CD4-positive, alpha-beta T cell (primary cell): Measurements from ENCODE around the gene AFAP1L1. TPM values are rescaled to one million over a fixed set of nuclear protein-coding genes. Genes with fewer than 3 reads are reported as not detected.

Experiments used
- ATAC-seq: fragments of 200-7000 bp; cut with Tn5 transposase; one replicate; pipeline ENCODE4 v1.10.0; 2022; ENCODE audit warnings: mild to moderate bottlenecking; ENCODE audit not compliant: poor library complexity
- CTCF ChIA-PET: fragments of 350-600 bp; sonication (Branson Sonifier 250); formaldehyde crosslinking; loops from one replicate; lab custom pipeline; 2021; ENCODE audit warnings: antibody characterized with exemption, inconsistent platforms; lab: Charles Lee
- POLR2A ChIA-PET: fragments of 350-600 bp; sonication (Branson Sonifier 250); formaldehyde crosslinking; loops from one replicate; lab custom pipeline; 2021; ENCODE audit warnings: antibody characterized with exemption, inconsistent platforms; lab: Charles Lee
- DNase-seq, 14 experiments: peaks; one replicate each; pipeline ENCODE4 v3.0.0-alpha.2; 2013 to 2020; ENCODE audit warnings: mixed read lengths in 2 of 14
- H3K27ac ChIP-seq, 2 donors: one replicate each; pipeline versions ENCODE4 v1.5.1 to v1.7.0; 2013; ENCODE audit warnings: low read length in 2 of 2, low read depth in 1 of 2, mild to moderate bottlenecking in 1 of 2
- H3K27me3 ChIP-seq, 2 experiments: 1 replicate in 1 of 2; 2 replicates in 1 of 2; pipeline versions ENCODE4 v1.6.1 to v1.7.0; 2013; ENCODE audit warnings: low read length in 2 of 2, control low read depth in 1 of 2, mild to moderate bottlenecking in 1 of 2, moderate library complexity in 1 of 2; ENCODE audit not compliant: insufficient read depth in 2 of 2, control insufficient read depth in 1 of 2
- H3K36me3 ChIP-seq: one replicate; pipeline ENCODE4 v1.6.1; 2013; ENCODE audit warnings: low read length, control low read depth; ENCODE audit not compliant: insufficient read depth
- H3K4me1 ChIP-seq: one replicate; pipeline ENCODE4 v1.6.1; 2013; ENCODE audit warnings: low read length, control low read depth; ENCODE audit not compliant: insufficient read depth
- H3K4me3 ChIP-seq: one replicate; pipeline ENCODE4 v1.5.1; 2013; ENCODE audit warnings: mild to moderate bottlenecking, low read length, moderate library complexity
- H3K9me3 ChIP-seq, 2 experiments: 1 replicate in 1 of 2; 2 replicates in 1 of 2; pipeline versions ENCODE4 v1.6.1 to v1.7.0; 2013; ENCODE audit warnings: low read length in 2 of 2, mild to moderate bottlenecking in 2 of 2, control low read depth in 1 of 2, moderate library complexity in 1 of 2; ENCODE audit not compliant: control insufficient read depth in 1 of 2, insufficient read depth in 1 of 2
- H3K27ac Mint-ChIP-seq: one replicate; pipeline ENCODE4 v1.8.0; 2020; ENCODE audit warnings: mixed read lengths
- H3K27me3 Mint-ChIP-seq: one replicate; pipeline ENCODE4 v1.8.0; 2021; ENCODE audit warnings: mixed read lengths
- H3K36me3 Mint-ChIP-seq: one replicate; pipeline ENCODE4 v1.8.0; 2021; ENCODE audit warnings: low read depth, mixed read lengths
- H3K4me1 Mint-ChIP-seq: one replicate; pipeline ENCODE4 v1.8.0; 2021; ENCODE audit warnings: low read depth, mixed read lengths
- H3K4me3 Mint-ChIP-seq: one replicate; pipeline ENCODE4 v1.8.0; 2020; ENCODE audit warnings: mild to moderate bottlenecking, mixed read lengths
- H3K9me3 Mint-ChIP-seq: one replicate; pipeline ENCODE4 v1.8.0; 2020; ENCODE audit warnings: mixed read lengths
- intact Hi-C, 2 experiments: fragments of 100-400 bp; cut with DNase I in 1 of 2; cut with micrococcal nuclease in 1 of 2; formaldehyde crosslinking; loops; one replicate each; pipeline versions ENCODE4 v1.15.1 to v1.9.0; 2023 to 2025; cut with DNase I, micrococcal nuclease
- total RNA-seq, 174 experiments: library from RNA in 2 of 174; stranded (reverse) in 2 of 174; gene quantifications; one replicate each; pipeline ENCODE4 v1.2.3 and lab custom pipeline; 2021 to 2026
- TF ChIP-seq, protein P1 (sequence below): fragments of 200-600 bp; IDR thresholded peaks from one replicate; pipeline ENCODE4 v1.8.0; 2022; ENCODE audit warnings: antibody characterized with exemption, mild to moderate bottlenecking

Gene AFAP1L1
- total RNA-seq, 2 experiments from 2014 or later = 0.47 to 0.56 TPM

DNA sequence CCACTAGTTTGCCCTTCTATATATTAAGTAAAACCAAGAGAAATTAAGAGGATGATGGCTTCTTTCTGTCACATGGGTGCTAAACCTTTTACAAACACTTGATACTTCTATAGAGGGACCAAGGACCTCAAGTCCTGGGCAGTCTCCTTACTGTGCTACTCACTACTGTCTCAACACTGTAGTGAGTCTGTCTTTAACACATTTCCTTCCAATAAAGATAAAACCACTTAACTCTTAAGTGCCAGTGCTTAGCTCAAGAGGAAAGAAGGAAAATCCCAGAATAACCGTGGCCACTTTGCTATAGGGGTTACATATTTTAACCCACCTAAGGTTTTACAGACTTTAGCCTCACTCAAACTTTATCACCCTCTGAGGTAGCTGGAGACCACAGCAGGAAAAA is 69.3 kb downstream of the AFAP1L1 start:
- TF ChIP-seq, protein P1, sequence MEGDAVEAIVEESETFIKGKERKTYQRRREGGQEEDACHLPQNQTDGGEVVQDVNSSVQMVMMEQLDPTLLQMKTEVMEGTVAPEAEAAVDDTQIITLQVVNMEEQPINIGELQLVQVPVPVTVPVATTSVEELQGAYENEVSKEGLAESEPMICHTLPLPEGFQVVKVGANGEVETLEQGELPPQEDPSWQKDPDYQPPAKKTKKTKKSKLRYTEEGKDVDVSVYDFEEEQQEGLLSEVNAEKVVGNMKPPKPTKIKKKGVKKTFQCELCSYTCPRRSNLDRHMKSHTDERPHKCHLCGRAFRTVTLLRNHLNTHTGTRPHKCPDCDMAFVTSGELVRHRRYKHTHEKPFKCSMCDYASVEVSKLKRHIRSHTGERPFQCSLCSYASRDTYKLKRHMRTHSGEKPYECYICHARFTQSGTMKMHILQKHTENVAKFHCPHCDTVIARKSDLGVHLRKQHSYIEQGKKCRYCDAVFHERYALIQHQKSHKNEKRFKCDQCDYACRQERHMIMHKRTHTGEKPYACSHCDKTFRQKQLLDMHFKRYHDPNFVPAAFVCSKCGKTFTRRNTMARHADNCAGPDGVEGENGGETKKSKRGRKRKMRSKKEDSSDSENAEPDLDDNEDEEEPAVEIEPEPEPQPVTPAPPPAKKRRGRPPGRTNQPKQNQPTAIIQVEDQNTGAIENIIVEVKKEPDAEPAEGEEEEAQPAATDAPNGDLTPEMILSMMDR = no peak
- H3K27ac Mint-ChIP-seq = no peak overlapping the region

DNA sequence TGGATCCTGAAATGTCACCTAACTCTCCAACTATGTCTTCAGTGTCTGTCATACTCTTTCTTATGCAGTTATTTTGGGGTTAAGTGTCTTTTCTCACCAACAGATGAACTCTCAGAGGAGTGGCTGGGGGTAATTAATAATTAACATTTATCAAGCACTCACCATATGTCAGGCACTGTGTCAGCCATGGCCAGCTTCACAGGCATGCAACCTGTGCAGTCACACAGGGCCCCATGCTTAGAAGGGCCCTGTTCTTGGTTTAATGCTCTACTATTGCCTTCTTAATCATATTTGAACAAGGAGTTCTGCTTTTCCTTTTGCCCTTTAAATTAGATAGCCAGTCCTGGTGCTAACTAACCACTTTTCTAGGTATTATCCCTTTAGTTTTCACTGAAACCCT is 70.2 kb downstream of the AFAP1L1 start:
- ATAC-seq (no peak), DNase-seq (no peak)
- intact Hi-C loops = loop anchor here in 1 of 2 experiments (2.0 to 10.0 kb wide), 4 partner anchors 21 to 1013 kb away; partner anchors contain the start of genes FBXO38 and TCOF1
- no peaks in the 10 kb centered on the region for H3K27me3 Mint-ChIP-seq
- H3K4me1 Mint-ChIP-seq = peaks cover 28% of the 10 kb centered on the region
- Histone ChIP-seq H3K36me3 (no peaks in the 10 kb centered on the region), H3K4me3 (no peak overlapping the region), H3K9me3 (no peaks in the 10 kb centered on the region), H3K4me1 (peaks cover 27% of the 10 kb centered on the region), H3K27ac (no peak overlapping the region), H3K27me3 (no peaks in the 10 kb centered on the region)
- ChIA-PET POLR2A (no interaction called here), CTCF (interaction anchor here (1.1 to 2.8 kb wide), 2 partner anchors 24 to 100 kb away, joined by 3 to 8 read pairs; no protein-coding TSS in a partner anchor)
- peaks cover 12% of the 10 kb centered on the region for H3K36me3 Mint-ChIP-seq
- no peaks in the 10 kb centered on the region for H3K9me3 Mint-ChIP-seq
- no peak overlapping the region for H3K4me3 Mint-ChIP-seq
- H3K27ac Mint-ChIP-seq = no peak overlapping the region
- TF ChIP-seq, protein P1 = no peak

More for the DNA sequence above, 69.3 kb downstream of the AFAP1L1 start:
- intact Hi-C loops = loop anchor here in 1 of 2 experiments (2.0 to 10.0 kb wide), 4 partner anchors 20 to 1014 kb away; partner anchors contain the start of genes FBXO38 and TCOF1
- Mint-ChIP-seq H3K36me3 (peaks cover 6% of the 10 kb centered on the region), H3K4me3 (no peak overlapping the region), H3K27me3 (no peaks in the 10 kb centered on the region), H3K4me1 (peaks cover 21% of the 10 kb centered on the region), H3K9me3 (no peaks in the 10 kb centered on the region)
- ChIA-PET CTCF (interaction anchor here (1.0 to 2.8 kb wide), 2 partner anchors 20 to 23 kb away, joined by 3 to 8 read pairs; no protein-coding TSS in a partner anchor), POLR2A (no interaction called here)
- no peaks in the 10 kb centered on the region for H3K36me3 ChIP-seq
- no peak overlapping the region for H3K27ac ChIP-seq
- ATAC-seq (no peak), DNase-seq (no peak)
- no peaks in the 10 kb centered on the region for H3K27me3 ChIP-seq
- H3K4me3 ChIP-seq = no peak overlapping the region
- H3K4me1 ChIP-seq = peaks cover 17% of the 10 kb centered on the region
- H3K9me3 ChIP-seq = no peaks in the 10 kb centered on the region

DNA sequence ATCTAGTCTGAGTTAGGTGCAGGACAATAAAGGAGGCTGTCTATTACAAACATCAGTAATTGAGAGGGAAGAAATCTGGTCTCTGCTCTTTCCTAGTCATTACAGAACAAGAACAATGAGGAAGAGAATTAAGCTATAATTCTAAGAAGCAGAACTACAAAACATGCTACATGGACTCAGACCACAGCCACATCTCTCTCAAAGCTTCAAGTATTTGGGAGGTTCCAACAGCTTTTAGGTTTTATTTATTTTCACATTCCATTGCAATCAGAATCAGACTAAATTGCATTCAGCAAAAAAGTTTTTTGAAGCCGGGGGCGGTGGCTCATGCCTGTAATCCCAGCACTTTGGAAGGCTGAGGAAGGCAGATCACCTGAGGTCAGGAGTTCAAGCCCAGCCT is 72.5 kb downstream of the AFAP1L1 start:
- Mint-ChIP-seq H3K4me3 (peak overlapping the region; percentile 92), H3K4me1 (peaks cover 49% of the 10 kb centered on the region), H3K27ac (peak overlapping the region; percentile 85), H3K9me3 (no peaks in the 10 kb centered on the region), H3K36me3 (peaks cover 32% of the 10 kb centered on the region), H3K27me3 (no peaks in the 10 kb centered on the region)
- ATAC-seq (no peak), DNase-seq (no peak)
- H3K27ac ChIP-seq = no peak overlapping the region
- H3K27me3 ChIP-seq = no peaks in the 10 kb centered on the region
- CTCF ChIA-PET = interaction anchor here (1.3 to 4.1 kb wide), 5 partner anchors 12 to 208 kb away, joined by 3 to 21 read pairs (median 5); partner anchors contain the start of genes CSNK1A1 and PCYOX1L
- TF ChIP-seq, protein P1 = no peak
- intact Hi-C loops = loop anchor here (2.0 to 10.0 kb wide), 4 partner anchors 15 to 1011 kb away; partner anchors contain the start of genes PCYOX1L (in 2 of the 2), FBXO38 (in 1 of the 2) and TCOF1 (in 1 of the 2)
- peaks cover 50% of the 10 kb centered on the region for H3K4me1 ChIP-seq
- POLR2A ChIA-PET = interaction anchor here (0.7 to 7.3 kb wide), 12 partner anchors 9 to 207 kb away, joined by 3 to 194 read pairs (median 10); partner anchors contain the start of genes CSNK1A1 and PCYOX1L
- no peak overlapping the region for H3K4me3 ChIP-seq
- no peaks in the 10 kb centered on the region for H3K9me3 ChIP-seq
- peaks cover 13% of the 10 kb centered on the region for H3K36me3 ChIP-seq
